ENCODE results near the gene FLOT1. TPM values are rescaled to one million over a fixed set of nuclear protein-coding genes. Genes with fewer than 3 reads are reported as not detected.

Gene FLOT1
- polyA plus RNA-seq, 1 donor (not counting 4 experiments of a cell fraction or from before 2014, with no cell fraction given) = 21.6 TPM

GRCh38 chr6:30777155-30777485 is 34.6 kb upstream of the FLOT1 start:
- Histone ChIP-seq H2AFZ (ENCODE audit: control insufficient read depth, low read length) (no peak overlapping the region), H3K9ac (ENCODE audit: control insufficient read depth, extremely low read depth, insufficient read depth, low read length) (no peak overlapping the region), H3K4me3 (ENCODE audit: control insufficient read depth in 2 of 3, extremely low read depth in 1 of 3, insufficient read depth in 2 of 3, low read depth in 1 of 3, low read length in 3 of 3) (no peak overlapping the region), H3K27me3 (ENCODE audit: control insufficient read depth, extremely low read depth, insufficient read depth, low read length) (no peaks in the 10 kb centered on the region), H3K36me3 (ENCODE audit: control insufficient read depth in 2 of 2, extremely low read depth in 1 of 2, insufficient read depth in 2 of 2, low read length in 2 of 2) (no peaks in the 10 kb centered on the region), H3K27ac (ENCODE audit: control insufficient read depth, insufficient read depth, low read length) (no peak overlapping the region), H3K79me2 (ENCODE audit: control insufficient read depth, insufficient read depth, low read length) (no peaks in the 10 kb centered on the region), H3K9me3 (ENCODE audit: control insufficient read depth, low read depth, low read length) (no peaks in the 10 kb centered on the region), H3K9me1 (ENCODE audit: control insufficient read depth, extremely low read depth, insufficient read depth, low read length) (no peaks in the 10 kb centered on the region), H3K4me1 (ENCODE audit: control insufficient read depth, extremely low read depth, insufficient read depth, low read length) (peaks cover 34% of the 10 kb centered on the region), H4K20me1 (ENCODE audit: control insufficient read depth, extremely low read depth, insufficient read depth, low read length) (no peaks in the 10 kb centered on the region), H3K4me2 (ENCODE audit: control insufficient read depth, extremely low read depth, insufficient read depth, low read depth, low read length) (no peak overlapping the region)
- no peak for FAIRE-seq
- DNase-seq (ENCODE audit: low read depth, low spot score) = no peak
- no peak for TF ChIP-seq CTCF (optimal IDR thresholded peaks at IDR 0.05 in 1 of 3, IDR thresholded peaks at IDR 0.05 in 1 of 3, conservative IDR thresholded peaks at IDR 0.05 in 1 of 3; ENCODE audit: extremely low read depth in 1 of 3, insufficient read depth in 2 of 3, low read length in 3 of 3)
- TF ChIP-seq EZH2 (IDR thresholded peaks at IDR 0.05; ENCODE audit: low read length) = no peak
- dilution Hi-C loops (cut with MboI; ENCODE audit: extremely low pct_ligation_motif_present, low sequenced_read_pairs) = no loop called here

- Histone ChIP-seq H3K4me1 (ENCODE audit: control insufficient read depth, extremely low read depth, insufficient read depth, low read length) (peaks cover 29% of the 10 kb centered on the region), H3K79me2 (ENCODE audit: control insufficient read depth, insufficient read depth, low read length) (no peaks in the 10 kb centered on the region), H3K9ac (ENCODE audit: control insufficient read depth, extremely low read depth, insufficient read depth, low read length) (no peak overlapping the region), H3K36me3 (ENCODE audit: control insufficient read depth in 2 of 2, extremely low read depth in 1 of 2, insufficient read depth in 2 of 2, low read length in 2 of 2) (no peaks in the 10 kb centered on the region), H3K27ac (ENCODE audit: control insufficient read depth, insufficient read depth, low read length) (no peak overlapping the region), H2AFZ (ENCODE audit: control insufficient read depth, low read length) (no peak overlapping the region), H3K4me2 (ENCODE audit: control insufficient read depth, extremely low read depth, insufficient read depth, low read depth, low read length) (no peak overlapping the region), H3K9me1 (ENCODE audit: control insufficient read depth, extremely low read depth, insufficient read depth, low read length) (no peaks in the 10 kb centered on the region), H3K9me3 (ENCODE audit: control insufficient read depth, low read depth, low read length) (no peaks in the 10 kb centered on the region), H4K20me1 (ENCODE audit: control insufficient read depth, extremely low read depth, insufficient read depth, low read length) (no peaks in the 10 kb centered on the region), H3K4me3 (ENCODE audit: control insufficient read depth in 2 of 3, extremely low read depth in 1 of 3, insufficient read depth in 2 of 3, low read depth in 1 of 3, low read length in 3 of 3) (no peak overlapping the region), H3K27me3 (ENCODE audit: control insufficient read depth, extremely low read depth, insufficient read depth, low read length) (no peaks in the 10 kb centered on the region)
- TF ChIP-seq EZH2 (IDR thresholded peaks at IDR 0.05; ENCODE audit: low read length) (no peak), CTCF (optimal IDR thresholded peaks at IDR 0.05 in 1 of 3, IDR thresholded peaks at IDR 0.05 in 1 of 3, conservative IDR thresholded peaks at IDR 0.05 in 1 of 3; ENCODE audit: extremely low read depth in 1 of 3, insufficient read depth in 2 of 3, low read length in 3 of 3) (no peak)
- DNase-seq (ENCODE audit: low read depth, low spot score) (no peak), FAIRE-seq (no peak)
- dilution Hi-C loops (cut with MboI; ENCODE audit: extremely low pct_ligation_motif_present, low sequenced_read_pairs) = no loop called here
Measured at GRCh38 chr6:30776390-30777154, 34.1 kb upstream of the FLOT1 start.

Measured in keratinocyte (primary cell).